Activated CD4-positive, alpha-beta T cell treated with anti-CD3 and anti-CD28 coated beads for 1 hour (primary cell): ENCODE results near the gene ITGBL1.

Experiments used
- DNase-seq: peaks from one replicate; pipeline ENCODE4 v3.0.0-alpha.2; 2020

The ITGBL1 gene, protein sequence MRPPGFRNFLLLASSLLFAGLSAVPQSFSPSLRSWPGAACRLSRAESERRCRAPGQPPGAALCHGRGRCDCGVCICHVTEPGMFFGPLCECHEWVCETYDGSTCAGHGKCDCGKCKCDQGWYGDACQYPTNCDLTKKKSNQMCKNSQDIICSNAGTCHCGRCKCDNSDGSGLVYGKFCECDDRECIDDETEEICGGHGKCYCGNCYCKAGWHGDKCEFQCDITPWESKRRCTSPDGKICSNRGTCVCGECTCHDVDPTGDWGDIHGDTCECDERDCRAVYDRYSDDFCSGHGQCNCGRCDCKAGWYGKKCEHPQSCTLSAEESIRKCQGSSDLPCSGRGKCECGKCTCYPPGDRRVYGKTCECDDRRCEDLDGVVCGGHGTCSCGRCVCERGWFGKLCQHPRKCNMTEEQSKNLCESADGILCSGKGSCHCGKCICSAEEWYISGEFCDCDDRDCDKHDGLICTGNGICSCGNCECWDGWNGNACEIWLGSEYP

DNA sequence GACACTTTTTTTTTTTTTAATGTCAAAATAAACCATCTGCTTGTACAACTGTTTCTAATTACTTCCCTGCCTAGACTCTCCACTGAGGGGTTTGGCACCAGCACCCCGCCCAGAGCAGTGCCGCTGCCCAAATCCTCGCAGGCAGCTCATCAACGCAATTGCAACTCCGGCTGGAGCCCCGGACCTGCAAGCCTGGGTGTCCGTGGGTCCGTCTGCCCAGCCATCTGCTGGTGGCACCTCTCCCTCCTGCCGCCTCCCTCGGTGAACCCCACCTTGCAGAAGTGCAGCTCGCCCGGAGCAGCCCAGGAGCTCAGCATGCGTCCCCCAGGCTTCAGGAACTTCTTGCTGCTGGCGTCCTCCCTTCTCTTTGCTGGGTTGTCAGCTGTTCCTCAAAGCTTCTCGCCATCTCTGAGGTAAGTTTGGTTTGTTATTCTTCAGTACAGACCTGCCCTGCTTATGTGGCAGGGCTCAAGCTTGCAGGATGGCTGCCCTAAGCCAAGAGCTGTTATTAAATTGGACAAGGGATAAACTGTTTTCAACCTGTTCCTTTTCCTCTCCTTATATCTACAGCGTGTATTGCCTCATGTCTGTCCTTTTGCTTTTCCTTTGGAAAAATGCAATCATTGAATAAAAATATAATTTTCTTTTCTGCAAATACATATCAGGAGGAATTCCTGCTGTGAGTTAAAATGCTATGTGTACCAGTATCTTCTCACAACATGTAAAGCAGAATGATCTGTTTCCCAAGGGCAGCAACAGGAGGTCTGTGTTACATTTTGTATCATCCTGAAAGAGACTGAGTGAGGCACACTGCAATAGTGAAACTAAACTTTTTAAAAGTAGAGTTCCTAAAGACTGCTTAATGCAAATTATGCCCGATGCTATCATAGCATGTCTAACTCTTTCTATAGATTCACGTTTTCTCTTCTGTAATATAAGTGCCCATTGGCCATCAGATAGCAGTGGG lies at the start of gene ITGBL1:
TSS of gene ITGBL1 (plus strand) at position 157 of the 967 bp plus-strand sequence. CDS start at position 316, 159 bp downstream.
- no peak for DNase-seq

DNA sequence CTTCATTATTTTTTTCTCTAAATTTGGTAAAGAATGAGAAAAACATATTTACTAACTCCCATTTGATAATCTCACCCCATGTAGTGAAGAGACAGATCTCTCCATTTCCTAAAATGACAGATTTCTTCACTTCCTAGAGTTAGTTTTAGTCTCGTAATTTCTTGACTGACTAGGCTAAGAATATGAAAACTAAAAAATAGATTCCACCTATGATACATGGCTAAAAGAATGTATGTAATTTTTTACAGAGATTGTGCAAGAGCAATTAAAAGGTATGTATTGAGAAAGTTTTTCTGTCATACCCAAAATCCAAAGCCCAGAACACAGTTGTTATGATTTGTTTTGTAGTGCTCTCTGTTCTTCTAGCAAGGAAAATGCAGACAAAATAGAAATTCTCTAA lies 45.7 kb upstream of the ITGBL1 start:
- DNase-seq: no peak

DNA sequence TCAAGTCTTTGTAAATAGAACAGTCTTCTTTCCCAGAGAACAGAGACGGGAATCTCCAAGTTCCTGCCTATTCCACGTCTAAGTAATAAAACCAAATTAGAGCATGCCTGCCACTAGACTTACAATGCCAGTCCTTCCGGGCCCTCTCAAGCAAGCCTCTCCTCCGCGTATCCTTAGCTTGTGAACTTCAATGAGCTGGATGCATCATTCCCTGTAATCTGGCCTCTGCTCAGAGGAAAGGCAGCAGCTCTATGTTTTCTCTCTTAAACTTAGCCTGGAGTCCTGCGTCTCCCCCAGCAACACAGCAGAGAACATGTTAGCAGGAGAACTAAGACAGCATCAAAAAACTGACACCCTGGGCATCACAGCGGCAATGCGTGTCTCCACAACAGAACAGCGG lies 44.3 kb upstream of the ITGBL1 start:
- DNase-seq: no peak

DNA sequence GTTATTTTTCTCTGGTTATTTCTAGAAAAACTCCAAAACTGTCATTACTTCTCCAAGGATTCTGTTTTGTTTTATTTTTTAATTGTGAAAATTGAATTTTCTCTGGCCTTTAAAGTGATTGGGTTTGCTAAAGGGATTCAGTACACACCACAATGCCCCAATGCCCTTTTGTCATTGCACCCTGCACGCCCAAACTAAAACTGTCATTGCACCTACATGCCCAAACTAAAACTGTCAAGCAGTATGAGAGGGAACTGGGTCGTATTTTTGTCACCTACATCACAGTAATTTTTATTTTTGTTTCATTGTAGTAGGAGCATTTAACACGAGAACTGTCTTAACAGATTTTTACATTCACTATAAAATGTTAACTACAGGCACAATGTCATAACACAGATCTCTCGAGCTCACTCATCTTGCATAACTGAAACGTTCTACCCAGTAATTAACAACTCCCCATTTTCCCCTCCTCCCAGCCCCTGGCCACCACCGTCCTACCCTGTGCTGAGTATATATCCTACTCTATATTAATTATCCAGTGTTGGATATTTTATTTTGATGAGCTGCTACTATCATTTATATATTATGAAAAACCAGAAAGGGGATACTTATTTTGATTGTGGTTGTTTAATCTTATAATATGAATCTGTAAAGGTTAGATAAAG lies 43.4 kb upstream of the ITGBL1 start:
- DNase-seq: no peak

DNA sequence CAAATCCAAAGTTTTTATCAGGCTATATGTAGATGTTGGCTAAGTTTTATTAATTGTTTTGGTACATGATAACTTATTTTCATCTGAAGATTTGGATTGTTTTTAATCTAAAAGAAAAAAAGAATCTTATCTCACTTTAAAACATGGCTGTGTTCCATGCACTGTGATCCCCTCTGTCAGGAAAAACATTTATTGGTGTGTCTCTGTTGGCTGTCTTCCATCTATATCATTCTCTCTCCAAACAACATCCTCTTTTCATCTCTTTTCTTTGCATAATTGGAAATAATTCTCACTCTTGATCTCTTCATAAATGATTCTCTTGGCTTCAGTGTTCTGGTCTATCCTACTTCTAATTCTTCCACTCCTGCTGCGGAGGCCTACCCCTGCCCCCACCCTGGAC lies 40.4 kb upstream of the ITGBL1 start:
- DNase-seq: no peak

DNA sequence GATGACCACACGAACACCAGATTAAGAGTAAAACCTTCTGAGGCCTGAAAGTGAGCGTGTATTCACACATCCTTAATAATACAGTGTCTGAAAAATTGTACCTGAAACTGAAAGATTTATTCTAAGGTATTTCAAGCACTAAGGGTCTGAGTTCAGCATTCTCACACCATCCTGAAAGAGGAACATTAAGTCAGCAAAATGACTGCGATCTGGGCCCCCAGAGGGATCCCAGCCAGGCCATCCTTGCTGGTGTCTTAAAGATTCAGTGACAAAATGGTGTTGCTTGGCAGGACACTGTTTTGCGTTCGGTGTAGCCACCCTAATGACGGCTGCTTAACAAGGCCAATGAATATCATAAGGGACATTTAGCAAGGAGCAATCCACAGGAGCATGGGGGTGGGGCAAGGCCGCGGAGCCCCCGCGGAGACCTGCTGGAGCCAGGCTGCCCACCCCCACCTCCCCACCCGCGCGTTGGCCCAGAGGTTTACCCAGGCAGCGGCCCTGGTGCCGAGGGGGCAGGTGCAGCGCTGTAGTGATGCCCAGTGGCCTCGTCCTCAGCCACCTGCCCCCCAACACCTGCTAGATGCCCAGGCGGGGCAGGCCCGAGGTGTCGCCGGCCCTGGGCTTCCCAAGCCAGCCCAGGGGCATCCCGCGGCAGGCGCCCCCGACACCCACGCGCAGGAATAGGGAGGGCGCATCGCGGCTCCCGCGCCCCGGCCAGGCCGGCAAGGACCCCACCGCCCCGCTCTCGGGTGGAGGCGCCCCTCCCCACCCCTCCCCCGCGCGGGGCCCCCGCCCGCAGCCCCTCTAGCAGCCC lies 36.9 kb upstream of the ITGBL1 start:
- DNase-seq: no peak

DNA sequence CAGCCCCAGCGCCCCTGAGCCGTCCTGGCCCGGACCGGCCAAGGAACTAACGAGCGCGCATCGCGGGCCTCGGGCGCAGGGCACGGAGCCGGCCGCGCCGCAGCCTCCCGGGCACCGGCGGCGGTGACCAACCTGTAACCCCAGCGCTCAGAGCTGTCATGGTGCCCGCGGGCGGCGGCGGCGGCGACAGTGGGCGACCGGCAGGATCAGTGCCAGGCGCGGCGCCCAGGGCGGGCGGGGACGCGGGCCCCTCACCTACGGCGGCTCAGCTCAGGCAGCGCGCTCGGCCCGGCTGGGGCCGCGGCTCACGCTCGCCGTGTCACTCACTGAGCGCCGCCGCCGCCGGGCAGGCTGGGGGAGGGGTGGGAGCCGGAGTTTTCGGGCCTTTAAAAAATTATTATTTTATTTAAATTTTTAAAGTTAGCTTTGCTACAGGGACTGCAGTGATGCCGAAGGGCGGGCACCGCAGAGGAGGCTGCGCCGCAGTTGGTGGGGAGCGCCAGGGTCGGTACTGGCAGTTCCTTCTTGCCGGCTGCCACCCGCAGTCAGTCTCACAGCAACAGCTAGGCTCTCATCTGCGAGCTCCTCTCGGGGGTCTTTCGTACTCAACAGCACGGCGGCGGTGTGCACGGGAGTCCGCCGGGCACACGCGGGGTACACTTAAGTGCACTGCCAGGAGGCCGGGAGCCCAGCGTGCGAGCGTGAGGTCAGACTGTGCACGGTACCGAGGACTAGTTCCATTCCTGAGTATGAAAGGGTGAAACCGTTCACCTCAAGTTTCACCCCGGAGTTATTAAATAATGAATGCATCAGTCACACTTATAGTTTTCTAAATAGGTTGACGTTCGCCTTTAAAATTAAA lies 36.1 kb upstream of the ITGBL1 start, which contains the start of gene NALCN:
TSS of gene NALCN (minus strand) at position 328 of the 862 bp plus-strand sequence. CDS start 17,382 bp downstream, outside the sequence.
- no peak for DNase-seq

DNA sequence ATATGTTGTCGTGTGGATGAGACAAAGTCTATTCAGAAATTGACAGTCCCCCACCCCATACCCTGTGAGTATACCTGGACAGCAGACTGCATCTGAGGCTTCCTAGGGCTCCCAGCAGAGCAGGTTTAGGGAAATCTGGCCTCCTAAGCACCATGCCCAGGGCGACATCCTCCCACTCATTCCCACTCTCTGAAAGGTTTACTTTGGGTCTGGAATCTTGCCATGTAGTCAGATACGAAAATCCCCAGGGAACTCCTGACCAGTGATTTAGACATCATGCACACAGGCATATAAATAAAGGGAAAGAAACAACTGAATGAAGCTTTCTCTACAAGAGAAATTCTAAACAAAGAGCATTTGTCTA lies 35.5 kb upstream of the ITGBL1 start:
- DNase-seq: no peak

DNA sequence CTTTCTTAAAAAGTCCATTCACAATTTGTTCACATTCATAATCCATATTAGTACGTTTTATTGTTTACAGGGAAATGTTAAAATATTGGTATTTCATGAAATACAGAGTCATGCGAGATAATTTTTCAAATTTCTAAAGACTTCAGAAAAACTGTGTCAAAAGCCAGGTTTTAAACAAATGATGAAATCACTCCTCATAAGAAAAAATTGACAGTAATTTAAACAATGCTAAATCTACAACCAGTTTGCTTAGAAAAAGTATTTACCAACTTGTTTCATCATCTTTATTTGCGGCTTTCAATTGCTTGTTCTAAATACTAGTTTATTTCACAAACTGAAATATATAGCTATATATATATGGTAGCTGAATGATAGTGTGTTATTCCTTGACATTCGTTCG lies 35.0 kb upstream of the ITGBL1 start:
- DNase-seq: no peak

DNA sequence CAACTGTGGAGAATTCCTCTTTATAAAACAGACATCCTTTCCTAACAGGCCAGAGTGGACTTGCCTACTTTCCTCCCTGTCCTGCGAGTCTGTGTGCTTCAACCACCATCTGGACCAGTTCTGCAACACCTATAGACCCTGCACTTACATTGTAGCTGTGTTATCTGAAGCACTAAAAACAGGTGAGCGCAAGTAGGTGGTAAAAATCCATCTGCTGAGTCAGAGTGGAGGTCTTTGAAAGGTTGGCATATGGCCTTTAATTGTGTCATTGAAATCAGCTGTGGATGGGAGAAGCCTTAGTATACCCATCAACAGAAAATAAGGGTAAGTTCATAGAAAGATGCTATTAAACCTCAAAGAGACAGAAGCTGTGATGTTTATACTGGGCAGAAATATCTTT lies 28.6 kb upstream of the ITGBL1 start:
- DNase-seq: no peak

DNA sequence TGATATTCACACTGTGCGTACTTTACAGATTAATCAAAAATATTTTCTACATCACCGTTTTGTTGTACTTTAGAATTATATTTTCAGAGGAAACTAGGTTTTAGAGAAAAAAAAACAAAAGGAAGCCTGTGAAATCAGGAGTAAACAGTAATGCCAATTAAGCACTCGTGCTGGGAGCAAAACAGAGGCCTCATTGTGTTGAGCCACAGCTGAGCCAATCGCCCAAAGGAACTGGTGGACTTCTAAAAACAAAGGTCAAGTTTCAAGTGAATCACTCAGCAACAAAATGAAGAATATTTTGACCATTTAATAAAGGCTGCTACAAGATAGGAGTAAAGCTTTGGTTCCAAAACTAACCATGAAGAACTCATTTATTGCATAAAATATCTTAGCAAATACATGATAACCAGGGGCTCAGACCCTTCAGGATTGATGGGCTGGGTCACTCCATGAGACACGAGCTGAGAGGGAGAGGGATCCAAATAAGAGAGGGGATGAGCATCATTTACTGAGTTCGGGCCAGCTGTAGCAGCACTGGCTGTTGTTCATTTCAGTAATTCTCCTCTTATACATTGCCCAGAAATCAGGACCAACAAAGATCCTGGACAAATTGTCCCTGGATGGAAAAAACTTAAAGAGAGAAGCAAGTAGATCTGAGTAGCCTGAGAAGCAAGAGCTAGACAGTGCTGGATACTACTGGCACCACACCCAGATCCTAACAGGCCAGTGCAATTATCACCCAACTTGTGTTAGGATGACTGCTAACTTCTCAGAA lies 27.9 kb upstream of the ITGBL1 start:
- DNase-seq: no peak

DNA sequence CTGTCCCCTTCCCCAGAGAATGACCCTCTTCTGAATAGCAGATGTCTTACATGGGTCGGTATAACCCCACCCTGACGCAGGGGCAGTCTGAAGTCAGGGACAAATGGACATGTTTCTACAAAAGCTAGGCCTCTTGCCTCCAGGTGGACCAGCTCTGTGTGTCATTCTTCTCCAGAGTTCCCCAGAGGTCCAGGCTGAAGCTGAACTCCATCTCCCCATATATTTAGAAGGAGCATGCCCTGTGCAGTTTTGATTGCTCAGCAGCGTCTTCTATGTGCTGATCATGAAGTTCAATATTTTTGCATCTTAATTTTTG lies 27.4 kb upstream of the ITGBL1 start:
- no peak for DNase-seq

DNA sequence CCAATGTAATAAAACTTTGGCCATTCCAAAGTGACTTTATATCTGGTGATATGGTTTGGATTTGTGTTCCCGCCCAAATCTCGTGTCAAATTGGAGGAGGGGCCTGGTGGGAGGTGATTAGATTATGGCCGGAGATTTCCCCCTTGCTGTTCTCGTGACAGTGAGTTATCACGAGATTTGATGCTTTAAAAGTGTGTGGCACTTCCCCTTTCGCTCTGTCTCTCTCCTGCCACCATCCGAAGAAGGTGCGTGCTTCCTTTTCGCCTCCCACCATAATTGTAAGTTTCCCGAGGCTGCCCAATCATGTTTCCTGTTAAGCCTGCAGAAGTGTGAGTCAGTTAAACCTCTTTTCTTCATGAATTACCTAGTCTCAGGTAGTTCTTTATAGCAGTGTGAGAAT lies 26.9 kb upstream of the ITGBL1 start:
- no peak for DNase-seq

DNA sequence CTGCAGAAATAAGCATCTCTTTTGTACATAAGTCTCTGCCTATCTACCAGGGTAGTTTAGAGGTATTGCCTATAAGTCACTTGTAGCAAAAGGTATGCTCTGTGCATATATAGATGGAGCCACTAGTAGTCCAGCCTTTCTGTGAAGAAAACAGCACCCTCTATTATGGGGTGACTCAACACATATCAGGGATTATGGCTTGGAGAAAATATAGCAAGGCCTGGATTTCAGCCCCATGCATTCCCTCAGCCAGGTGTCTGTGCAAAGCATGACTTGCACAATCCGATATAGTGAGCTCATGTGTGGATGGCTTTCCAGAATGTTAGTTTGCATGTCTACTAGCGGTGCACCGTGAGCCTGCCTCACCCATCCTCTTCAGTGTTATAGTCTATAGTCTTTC lies 22.7 kb upstream of the ITGBL1 start:
- no peak for DNase-seq

DNA sequence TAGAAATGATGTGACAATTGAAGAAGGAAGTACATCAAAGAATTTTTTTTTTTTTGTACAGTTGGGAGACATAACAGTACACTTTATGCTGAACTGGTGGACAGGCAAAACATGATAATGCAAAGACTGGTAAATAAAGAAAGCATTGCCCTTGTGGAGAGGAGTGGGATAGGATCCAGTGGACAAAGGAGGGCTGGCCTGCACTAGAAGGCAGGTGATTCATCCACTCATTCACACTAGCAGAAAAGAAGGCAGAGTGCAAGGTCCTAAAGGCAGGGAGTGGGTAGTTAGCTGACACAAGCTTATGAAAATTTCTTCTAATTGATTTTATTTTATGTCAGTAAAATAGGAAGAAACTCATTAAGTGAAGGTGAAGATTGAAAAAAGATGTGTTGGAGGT lies 18.6 kb upstream of the ITGBL1 start:
- DNase-seq: no peak

DNA sequence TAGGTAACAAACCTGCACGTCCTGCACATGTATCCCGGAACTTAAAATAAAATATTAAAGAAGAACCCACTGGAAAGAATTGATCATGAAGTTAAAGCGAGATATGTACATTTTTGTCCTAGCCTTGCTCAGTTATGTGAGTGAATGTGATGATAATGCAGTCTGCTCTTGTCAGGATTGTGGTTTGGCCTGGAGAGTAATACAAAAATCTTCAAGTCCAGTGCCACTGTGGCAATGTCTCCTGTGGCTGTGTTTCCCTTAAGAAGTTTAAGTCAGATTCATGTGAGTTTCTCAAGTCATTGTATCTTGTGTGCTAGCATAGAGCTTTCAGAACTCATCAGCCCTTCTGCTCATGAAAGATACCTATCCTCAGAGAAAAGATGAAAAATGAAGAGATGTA lies 18.0 kb upstream of the ITGBL1 start:
- DNase-seq: no peak

DNA sequence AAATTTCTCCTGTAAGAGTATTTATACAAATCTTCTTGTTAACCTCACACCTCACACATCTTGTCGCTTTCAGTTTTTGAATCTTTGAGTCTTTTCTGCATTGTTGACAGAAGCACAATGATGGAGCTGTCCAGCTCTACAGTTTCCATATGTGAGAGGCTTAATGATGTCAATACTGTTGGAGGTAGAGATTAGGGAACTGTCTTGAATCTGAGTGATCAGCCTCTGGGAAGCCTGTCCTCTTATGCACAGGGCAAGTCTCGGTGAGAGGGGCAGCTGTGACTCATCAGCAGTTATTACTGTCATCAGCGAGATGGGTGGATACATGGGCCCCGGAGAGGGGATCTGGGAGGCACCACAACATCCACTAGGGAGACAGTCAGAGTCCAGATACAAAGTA lies 4.6 kb upstream of the ITGBL1 start:
- no peak for DNase-seq

DNA sequence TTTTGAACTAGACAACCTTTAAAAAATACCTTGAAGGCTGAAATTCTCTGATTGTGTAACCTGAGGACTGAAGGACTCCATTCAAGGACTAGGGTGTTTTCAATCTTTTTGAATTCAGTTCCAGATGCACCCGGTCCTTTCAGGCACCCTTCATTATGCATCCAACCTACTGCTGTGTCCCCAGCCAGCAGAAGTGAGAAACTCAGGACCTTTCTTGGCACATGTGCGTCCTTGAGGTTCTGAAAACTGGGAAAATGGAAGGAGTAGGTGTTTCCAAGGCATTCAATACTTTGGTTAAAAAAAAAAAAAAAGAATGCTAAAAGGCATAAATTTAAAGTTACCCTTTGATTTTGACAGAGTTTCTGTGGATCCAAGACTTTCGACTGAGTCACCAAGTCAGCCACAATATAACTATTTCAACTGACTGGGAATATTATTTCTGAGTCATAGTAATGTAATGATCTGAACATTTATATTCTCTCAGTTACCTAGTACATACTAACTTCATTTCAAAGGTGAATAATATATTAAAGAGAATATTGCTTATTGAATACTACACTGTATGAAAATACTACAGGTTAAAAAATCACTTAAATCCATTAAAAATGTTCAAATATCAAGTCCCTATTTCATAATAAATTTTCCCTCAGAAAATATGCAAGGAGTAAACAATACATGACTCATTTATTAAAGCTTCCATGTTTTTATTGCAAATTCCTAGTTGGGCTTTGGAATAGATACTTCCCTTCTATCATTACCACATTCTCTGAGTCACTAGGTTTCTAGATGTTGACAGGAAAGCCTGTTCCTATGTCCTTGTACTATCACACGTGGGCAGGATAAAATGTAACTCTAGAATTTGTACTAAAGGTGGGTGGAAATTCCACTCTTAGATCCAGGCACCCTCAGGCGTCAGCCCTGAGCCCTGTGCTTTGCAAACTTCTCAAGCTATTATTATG lies 2.4 kb upstream of the ITGBL1 start:
- no peak for DNase-seq

DNA sequence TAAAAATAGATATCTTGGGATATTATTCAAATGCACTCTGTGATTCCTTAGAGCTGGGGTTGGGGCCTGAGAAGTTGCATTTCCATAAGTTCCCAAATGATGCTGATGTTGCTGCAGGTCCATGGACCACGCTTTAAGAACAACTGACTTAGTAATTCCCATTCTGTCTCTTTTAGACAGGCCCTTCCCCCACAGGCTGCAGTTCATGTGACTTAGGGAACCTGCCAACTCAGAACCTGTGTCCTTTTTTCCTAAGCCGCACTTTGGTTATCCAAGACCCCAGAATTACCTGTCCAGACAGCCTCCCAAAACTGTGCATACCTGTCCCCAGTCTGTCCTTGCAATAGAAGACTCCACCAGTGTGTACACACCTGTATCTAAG lies 1.7 kb upstream of the ITGBL1 start:
- no peak for DNase-seq
